GM12865 (cell line): Measurements from ENCODE around the gene MEF2C.

Experiments used
- DNase-seq: peaks from one replicate; pipeline ENCODE4 v3.0.0; 2010; ENCODE audit warnings: low read depth
- H3K4me3 ChIP-seq: 2 replicates; pipeline ENCODE4 v1.5.1; 2011; ENCODE audit warnings: mild to moderate bottlenecking, low read depth, low read length, control low read depth
- CTCF ChIP-seq: IDR thresholded peaks from 2 replicates; pipeline ENCODE4 v1.5.1; 2011; ENCODE audit warnings: low read length, control low read depth, low read depth, inconsistent platforms; ENCODE audit not compliant: insufficient read depth; ENCODE audit errors: missing control alignments

Gene MEF2C

GRCh38 chr5:88689668-88690408 lies 193.1 kb downstream of the MEF2C start:
- no peak for TF ChIP-seq CTCF
- H3K4me3 ChIP-seq, result no peak overlapping the region

GRCh38 chr5:88688984-88689667 lies 193.9 kb downstream of the MEF2C start:
- H3K4me3 ChIP-seq, result no peak overlapping the region
- TF ChIP-seq CTCF, result no peak
- DNase-seq, result no peak

More at GRCh38 chr5:88689668-88690408, 193.1 kb downstream of the MEF2C start:
- no peak for DNase-seq

- H3K4me3 ChIP-seq, result no peak overlapping the region
- DNase-seq, result no peak
- TF ChIP-seq CTCF, result no peak
Measured at GRCh38 chr5:88688156-88688983, 194.6 kb downstream of the MEF2C start.

GRCh38 chr5:88687373-88687911 lies 195.5 kb downstream of the MEF2C start:
- TF ChIP-seq CTCF, result no peak
- DNase-seq, result no peak
- no peak overlapping the region for H3K4me3 ChIP-seq

GRCh38 chr5:88686726-88687125 lies 196.3 kb downstream of the MEF2C start:
- TF ChIP-seq CTCF, result no peak
- no peak overlapping the region for H3K4me3 ChIP-seq
- no peak for DNase-seq

GRCh38 chr5:88685591-88686541 lies 197.1 kb downstream of the MEF2C start:
- no peak for TF ChIP-seq CTCF
- no peak overlapping the region for H3K4me3 ChIP-seq
- no peak for DNase-seq
